Measurements from ENCODE around the gene ADAT3.
A peak's percentile ranks its signal among the peaks of the same experiment; 100 is the strongest.

Gene ADAT3

DNA sequence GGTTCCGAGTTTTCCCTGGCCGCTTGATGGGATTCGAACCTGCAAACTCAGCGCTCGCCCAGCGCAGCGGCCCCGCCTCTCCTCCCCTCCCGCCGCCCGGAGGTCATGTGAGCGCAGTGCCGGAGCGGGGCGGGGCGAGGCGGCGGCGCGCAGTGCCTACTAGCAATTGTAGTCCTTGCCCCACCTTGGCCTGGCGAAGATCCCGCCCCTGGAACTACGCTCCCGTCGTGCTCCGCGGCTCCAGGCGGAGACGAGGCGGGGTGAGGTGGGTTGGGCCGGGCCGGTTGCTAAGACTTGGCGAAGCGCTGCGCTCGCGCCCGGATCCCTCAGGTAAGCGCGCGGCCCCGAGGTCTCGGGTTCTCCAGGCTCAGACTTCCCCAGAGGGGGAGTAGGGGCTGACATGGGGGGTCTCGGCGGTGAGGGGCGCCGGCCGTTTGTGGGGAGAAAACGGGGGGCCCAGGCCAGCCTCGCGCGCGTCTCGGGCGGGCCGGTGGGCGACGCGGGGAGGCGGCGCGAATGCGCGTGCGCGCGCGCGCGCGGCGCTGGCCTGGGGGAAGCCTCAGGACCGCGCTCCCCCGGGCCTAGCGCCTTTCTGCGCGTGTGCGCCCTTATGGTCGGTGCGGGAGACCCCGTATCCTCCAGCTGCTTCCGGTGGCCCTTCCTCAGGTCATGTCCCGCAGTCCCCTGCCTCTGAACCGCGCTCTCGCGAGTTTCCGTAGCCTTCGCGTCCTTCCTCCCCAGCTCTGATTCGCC is at the start of gene ADAT3, which contains the start of gene SCAMP4 (continued):
- TF ChIP-seq KLF10 (tag by site-specific recombination; IDR thresholded peaks at IDR 0.05): peak; percentile 53
- no peak for TF ChIP-seq MYNN (tag by site-specific recombination; IDR thresholded peaks at IDR 0.05; ENCODE audit: borderline replicate concordance)
- peak; percentile 40; the same call in 1 of the 2 replicates for TF ChIP-seq IKZF3 (tag by site-specific recombination; IDR thresholded peaks at IDR 0.05)
- TF ChIP-seq, protein P1, sequence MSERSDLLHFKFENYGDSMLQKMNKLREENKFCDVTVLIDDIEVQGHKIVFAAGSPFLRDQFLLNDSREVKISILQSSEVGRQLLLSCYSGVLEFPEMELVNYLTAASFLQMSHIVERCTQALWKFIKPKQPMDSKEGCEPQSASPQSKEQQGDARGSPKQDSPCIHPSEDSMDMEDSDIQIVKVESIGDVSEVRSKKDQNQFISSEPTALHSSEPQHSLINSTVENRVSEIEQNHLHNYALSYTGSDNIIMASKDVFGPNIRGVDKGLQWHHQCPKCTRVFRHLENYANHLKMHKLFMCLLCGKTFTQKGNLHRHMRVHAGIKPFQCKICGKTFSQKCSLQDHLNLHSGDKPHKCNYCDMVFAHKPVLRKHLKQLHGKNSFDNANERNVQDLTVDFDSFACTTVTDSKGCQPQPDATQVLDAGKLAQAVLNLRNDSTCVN (tag by site-specific recombination; optimal IDR thresholded peaks at IDR 0.05): peak; percentile 98
- no peak for TF ChIP-seq ZNF121 (tag by site-specific recombination; IDR thresholded peaks at IDR 0.05)
- TF ChIP-seq, protein P2, sequence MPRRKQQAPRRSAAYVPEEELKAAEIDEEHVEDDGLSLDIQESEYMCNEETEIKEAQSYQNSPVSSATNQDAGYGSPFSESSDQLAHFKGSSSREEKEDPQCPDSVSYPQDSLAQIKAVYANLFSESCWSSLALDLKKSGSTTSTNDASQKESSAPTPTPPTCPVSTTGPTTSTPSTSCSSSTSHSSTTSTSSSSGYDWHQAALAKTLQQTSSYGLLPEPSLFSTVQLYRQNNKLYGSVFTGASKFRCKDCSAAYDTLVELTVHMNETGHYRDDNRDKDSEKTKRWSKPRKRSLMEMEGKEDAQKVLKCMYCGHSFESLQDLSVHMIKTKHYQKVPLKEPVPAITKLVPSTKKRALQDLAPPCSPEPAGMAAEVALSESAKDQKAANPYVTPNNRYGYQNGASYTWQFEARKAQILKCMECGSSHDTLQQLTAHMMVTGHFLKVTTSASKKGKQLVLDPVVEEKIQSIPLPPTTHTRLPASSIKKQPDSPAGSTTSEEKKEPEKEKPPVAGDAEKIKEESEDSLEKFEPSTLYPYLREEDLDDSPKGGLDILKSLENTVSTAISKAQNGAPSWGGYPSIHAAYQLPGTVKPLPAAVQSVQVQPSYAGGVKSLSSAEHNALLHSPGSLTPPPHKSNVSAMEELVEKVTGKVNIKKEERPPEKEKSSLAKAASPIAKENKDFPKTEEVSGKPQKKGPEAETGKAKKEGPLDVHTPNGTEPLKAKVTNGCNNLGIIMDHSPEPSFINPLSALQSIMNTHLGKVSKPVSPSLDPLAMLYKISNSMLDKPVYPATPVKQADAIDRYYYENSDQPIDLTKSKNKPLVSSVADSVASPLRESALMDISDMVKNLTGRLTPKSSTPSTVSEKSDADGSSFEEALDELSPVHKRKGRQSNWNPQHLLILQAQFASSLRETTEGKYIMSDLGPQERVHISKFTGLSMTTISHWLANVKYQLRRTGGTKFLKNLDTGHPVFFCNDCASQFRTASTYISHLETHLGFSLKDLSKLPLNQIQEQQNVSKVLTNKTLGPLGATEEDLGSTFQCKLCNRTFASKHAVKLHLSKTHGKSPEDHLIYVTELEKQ (tag by site-specific recombination; IDR thresholded peaks at IDR 0.05; ENCODE audit: borderline replicate concordance): no peak
- no peak for TF ChIP-seq GLI4 (tag by site-specific recombination; IDR thresholded peaks at IDR 0.05)
- TF ChIP-seq, protein P3, sequence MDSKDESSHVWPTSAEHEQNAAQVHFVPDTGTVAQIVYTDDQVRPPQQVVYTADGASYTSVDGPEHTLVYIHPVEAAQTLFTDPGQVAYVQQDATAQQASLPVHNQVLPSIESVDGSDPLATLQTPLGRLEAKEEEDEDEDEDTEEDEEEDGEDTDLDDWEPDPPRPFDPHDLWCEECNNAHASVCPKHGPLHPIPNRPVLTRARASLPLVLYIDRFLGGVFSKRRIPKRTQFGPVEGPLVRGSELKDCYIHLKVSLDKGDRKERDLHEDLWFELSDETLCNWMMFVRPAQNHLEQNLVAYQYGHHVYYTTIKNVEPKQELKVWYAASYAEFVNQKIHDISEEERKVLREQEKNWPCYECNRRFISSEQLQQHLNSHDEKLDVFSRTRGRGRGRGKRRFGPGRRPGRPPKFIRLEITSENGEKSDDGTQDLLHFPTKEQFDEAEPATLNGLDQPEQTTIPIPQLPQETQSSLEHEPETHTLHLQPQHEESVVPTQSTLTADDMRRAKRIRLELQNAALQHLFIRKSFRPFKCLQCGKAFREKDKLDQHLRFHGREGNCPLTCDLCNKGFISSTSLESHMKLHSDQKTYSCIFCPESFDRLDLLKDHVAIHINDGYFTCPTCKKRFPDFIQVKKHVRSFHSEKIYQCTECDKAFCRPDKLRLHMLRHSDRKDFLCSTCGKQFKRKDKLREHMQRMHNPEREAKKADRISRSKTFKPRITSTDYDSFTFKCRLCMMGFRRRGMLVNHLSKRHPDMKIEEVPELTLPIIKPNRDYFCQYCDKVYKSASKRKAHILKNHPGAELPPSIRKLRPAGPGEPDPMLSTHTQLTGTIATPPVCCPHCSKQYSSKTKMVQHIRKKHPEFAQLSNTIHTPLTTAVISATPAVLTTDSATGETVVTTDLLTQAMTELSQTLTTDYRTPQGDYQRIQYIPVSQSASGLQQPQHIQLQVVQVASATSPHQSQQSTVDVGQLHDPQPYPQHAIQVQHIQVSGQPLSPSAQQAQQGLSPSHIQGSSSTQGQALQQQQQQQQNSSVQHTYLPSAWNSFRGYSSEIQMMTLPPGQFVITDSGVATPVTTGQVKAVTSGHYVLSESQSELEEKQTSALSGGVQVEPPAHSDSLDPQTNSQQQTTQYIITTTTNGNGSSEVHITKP (tag by site-specific recombination; IDR thresholded peaks at IDR 0.05): peak; percentile 33
- TF ChIP-seq, protein P4, sequence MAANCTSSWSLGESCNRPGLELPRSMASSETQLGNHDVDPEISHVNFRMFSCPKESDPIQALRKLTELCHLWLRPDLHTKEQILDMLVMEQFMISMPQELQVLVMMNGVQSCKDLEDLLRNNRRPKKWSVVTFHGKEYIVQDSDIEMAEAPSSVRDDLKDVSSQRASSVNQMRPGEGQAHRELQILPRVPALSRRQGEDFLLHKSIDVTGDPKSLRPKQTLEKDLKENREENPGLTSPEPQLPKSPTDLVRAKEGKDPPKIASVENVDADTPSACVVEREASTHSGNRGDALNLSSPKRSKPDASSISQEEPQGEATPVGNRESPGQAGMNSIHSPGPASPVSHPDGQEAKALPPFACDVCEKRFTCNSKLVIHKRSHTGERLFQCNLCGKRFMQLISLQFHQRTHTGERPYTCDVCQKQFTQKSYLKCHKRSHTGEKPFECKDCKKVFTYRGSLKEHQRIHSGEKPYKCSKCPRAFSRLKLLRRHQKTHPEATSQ (tag by site-specific recombination; IDR thresholded peaks at IDR 0.05): no peak
- TF ChIP-seq, protein P5, sequence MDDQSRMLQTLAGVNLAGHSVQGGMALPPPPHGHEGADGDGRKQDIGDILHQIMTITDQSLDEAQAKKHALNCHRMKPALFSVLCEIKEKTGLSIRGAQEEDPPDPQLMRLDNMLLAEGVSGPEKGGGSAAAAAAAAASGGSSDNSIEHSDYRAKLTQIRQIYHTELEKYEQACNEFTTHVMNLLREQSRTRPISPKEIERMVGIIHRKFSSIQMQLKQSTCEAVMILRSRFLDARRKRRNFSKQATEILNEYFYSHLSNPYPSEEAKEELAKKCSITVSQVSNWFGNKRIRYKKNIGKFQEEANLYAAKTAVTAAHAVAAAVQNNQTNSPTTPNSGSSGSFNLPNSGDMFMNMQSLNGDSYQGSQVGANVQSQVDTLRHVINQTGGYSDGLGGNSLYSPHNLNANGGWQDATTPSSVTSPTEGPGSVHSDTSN (CRISPR knock-in tag; IDR thresholded peaks at IDR 0.05): no peak
- TF ChIP-seq TRIM28 (IDR thresholded peaks at IDR 0.05; ENCODE audit: borderline replicate concordance, low read length): no peak
- no peak for TF ChIP-seq GLIS2 (tag by site-specific recombination; IDR thresholded peaks at IDR 0.05)
- TF ChIP-seq, protein P6, sequence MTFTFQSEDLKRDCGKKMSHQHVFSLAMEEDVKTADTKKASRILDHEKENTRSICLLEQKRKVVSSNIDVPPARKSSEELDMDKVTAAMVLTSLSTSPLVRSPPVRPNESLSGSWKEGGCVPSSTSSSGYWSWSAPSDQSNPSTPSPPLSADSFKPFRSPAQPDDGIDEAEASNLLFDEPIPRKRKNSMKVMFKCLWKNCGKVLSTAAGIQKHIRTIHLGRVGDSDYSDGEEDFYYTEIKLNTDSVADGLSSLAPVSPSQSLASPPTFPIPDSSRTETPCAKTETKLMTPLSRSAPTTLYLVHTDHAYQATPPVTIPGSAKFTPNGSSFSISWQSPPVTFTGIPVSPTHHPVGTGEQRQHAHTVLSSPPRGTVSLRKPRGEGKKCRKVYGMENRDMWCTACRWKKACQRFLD (tag by site-specific recombination; IDR thresholded peaks at IDR 0.05): no peak
- no peak for TF ChIP-seq ZNF169 (tag by site-specific recombination; IDR thresholded peaks at IDR 0.05)
- TF ChIP-seq, protein P7, sequence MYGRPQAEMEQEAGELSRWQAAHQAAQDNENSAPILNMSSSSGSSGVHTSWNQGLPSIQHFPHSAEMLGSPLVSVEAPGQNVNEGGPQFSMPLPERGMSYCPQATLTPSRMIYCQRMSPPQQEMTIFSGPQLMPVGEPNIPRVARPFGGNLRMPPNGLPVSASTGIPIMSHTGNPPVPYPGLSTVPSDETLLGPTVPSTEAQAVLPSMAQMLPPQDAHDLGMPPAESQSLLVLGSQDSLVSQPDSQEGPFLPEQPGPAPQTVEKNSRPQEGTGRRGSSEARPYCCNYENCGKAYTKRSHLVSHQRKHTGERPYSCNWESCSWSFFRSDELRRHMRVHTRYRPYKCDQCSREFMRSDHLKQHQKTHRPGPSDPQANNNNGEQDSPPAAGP (tag by site-specific recombination; IDR thresholded peaks at IDR 0.05): peak; percentile 77
- TF ChIP-seq ZNF555 (tag by site-specific recombination; conservative IDR thresholded peaks at IDR 0.05): no peak
- TF ChIP-seq, protein P8, sequence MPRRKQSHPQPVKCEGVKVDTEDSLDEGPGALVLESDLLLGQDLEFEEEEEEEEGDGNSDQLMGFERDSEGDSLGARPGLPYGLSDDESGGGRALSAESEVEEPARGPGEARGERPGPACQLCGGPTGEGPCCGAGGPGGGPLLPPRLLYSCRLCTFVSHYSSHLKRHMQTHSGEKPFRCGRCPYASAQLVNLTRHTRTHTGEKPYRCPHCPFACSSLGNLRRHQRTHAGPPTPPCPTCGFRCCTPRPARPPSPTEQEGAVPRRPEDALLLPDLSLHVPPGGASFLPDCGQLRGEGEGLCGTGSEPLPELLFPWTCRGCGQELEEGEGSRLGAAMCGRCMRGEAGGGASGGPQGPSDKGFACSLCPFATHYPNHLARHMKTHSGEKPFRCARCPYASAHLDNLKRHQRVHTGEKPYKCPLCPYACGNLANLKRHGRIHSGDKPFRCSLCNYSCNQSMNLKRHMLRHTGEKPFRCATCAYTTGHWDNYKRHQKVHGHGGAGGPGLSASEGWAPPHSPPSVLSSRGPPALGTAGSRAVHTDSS (tag by site-specific recombination; IDR thresholded peaks at IDR 0.05): peak; percentile 79
- TF ChIP-seq ZBTB17 (tag by site-specific recombination; IDR thresholded peaks at IDR 0.05): 0 out of 2 replicates have a peak, but pooled peaks have one; percentile 25
- peak; percentile 90 for TF ChIP-seq KLF1 (tag by site-specific recombination; IDR thresholded peaks at IDR 0.05)
- TF ChIP-seq, protein P9, sequence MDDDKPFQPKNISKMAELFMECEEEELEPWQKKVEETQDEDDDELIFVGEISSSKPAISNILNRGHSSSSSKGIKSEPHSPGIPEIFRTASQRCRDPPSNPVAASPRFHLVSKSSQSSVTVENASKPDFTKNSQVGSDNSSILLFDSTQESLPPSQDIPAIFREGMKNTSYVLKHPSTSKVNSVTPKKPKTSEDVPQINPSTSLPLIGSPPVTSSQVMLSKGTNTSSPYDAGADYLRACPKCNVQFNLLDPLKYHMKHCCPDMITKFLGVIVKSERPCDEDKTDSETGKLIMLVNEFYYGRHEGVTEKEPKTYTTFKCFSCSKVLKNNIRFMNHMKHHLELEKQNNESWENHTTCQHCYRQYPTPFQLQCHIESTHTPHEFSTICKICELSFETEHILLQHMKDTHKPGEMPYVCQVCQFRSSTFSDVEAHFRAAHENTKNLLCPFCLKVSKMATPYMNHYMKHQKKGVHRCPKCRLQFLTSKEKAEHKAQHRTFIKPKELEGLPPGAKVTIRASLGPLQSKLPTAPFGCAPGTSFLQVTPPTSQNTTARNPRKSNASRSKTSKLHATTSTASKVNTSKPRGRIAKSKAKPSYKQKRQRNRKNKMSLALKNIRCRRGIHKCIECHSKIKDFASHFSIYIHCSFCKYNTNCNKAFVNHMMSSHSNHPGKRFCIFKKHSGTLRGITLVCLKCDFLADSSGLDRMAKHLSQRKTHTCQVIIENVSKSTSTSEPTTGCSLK (tag by site-specific recombination; IDR thresholded peaks at IDR 0.05): no peak
- peak; percentile 55 for TF ChIP-seq EGR2 (tag by site-specific recombination; IDR thresholded peaks at IDR 0.05; ENCODE audit: low read depth)
